Lung (tissue), 12 donors: ENCODE results near the gene NTF3. TPM values are rescaled to one million over a fixed set of nuclear protein-coding genes. Genes with fewer than 3 reads are reported as not detected.

ENCODE experiments used
- ATAC-seq: fragments of 200-7000 bp; cut with Tn5 transposase; one replicate; pipeline ENCODE4 v1.9.1; 2020; ENCODE audit warnings: moderate number of reproducible peaks; ENCODE audit not compliant: insufficient read depth, low FRiP score
- DNase-seq, 3 donors: peaks; one replicate each; pipeline ENCODE4 v3.0.0-alpha.2; 2013 to 2017
- H3K27ac ChIP-seq, 2 donors: one replicate each; pipeline ENCODE4 v1.5.1; 2013; ENCODE audit warnings: mild to moderate bottlenecking in 2 of 2, moderate library complexity in 2 of 2, control low read depth in 1 of 2, inconsistent platforms in 1 of 2, low read depth in 1 of 2, low read length in 1 of 2
- H3K27me3 ChIP-seq, 3 donors: one replicate each; pipeline ENCODE4 v1.5.1; 2013; ENCODE audit warnings: low read length in 2 of 3; ENCODE audit not compliant: control insufficient read depth in 3 of 3, insufficient read depth in 3 of 3
- H3K36me3 ChIP-seq, 4 donors: one replicate each; pipeline ENCODE4 v1.5.1; 2013; ENCODE audit warnings: low read length in 4 of 4, mild to moderate bottlenecking in 1 of 4, moderate library complexity in 1 of 4; ENCODE audit not compliant: control insufficient read depth in 4 of 4, insufficient read depth in 4 of 4
- H3K4me1 ChIP-seq, 5 donors: one replicate each; pipeline ENCODE4 v1.5.1; 2013; ENCODE audit warnings: low read length in 5 of 5, mild to moderate bottlenecking in 2 of 5, moderate library complexity in 1 of 5; ENCODE audit not compliant: control insufficient read depth in 5 of 5, insufficient read depth in 5 of 5
- H3K4me3 ChIP-seq: one replicate; pipeline ENCODE4 v1.5.1; 2013; ENCODE audit warnings: mild to moderate bottlenecking, control low read depth, moderate library complexity
- H3K9ac ChIP-seq, 2 donors: one replicate each; pipeline ENCODE4 v1.5.1; 2013; ENCODE audit warnings: low read length in 2 of 2, control low read depth in 1 of 2; ENCODE audit not compliant: insufficient read depth in 1 of 2
- H3K9me3 ChIP-seq, 4 donors: one replicate each; pipeline ENCODE4 v1.5.1; 2013; ENCODE audit warnings: low read length in 3 of 4, mild to moderate bottlenecking in 1 of 4, moderate library complexity in 1 of 4; ENCODE audit not compliant: control insufficient read depth in 4 of 4, insufficient read depth in 3 of 4
- WGBS, 2 donors: extraction: QIAGEN DNeasy Blood & Tissue Kit; methylation state at CpG; one replicate each; pipeline ENCODE4 v1.1.7; 2013; 5-methylcytosine and 5-hydroxymethylcytosine counted together
- polyA plus RNA-seq, 2 donors: library from polyadenylated mRNA; stranded (reverse); fragments of 200-250 nt; gene quantifications; one replicate each; pipeline ENCODE4 v1.2.1, GENCODE V29; 2013
- total RNA-seq, 2 donors: library from RNA; depleted of rRNA in 1 of 2; stranded (reverse); fragments of >200 nt in 1 of 2; gene quantifications; one replicate each; pipeline ENCODE4 v1.2.1, GENCODE V29; 2014 to 2021
- TF ChIP-seq, protein P1 (sequence below): IDR thresholded peaks from 2 replicates; pipeline ENCODE4 v1.5.1; 2012; ENCODE audit warnings: mild to moderate bottlenecking; ENCODE audit errors: control extremely low read depth, extremely low read depth
- donor health status: control.
- donor health status: control.
- donor health status: Bipolar disorder and iron deficiency.
- donor health status: healthy.
- donor health status: DM: yes; HTN: yes; CAD: no.

The NTF3 gene
- total and polyA plus RNA-seq, 4 donors, result 0.84 to 2.7 (median 1.0) TPM

DNA sequence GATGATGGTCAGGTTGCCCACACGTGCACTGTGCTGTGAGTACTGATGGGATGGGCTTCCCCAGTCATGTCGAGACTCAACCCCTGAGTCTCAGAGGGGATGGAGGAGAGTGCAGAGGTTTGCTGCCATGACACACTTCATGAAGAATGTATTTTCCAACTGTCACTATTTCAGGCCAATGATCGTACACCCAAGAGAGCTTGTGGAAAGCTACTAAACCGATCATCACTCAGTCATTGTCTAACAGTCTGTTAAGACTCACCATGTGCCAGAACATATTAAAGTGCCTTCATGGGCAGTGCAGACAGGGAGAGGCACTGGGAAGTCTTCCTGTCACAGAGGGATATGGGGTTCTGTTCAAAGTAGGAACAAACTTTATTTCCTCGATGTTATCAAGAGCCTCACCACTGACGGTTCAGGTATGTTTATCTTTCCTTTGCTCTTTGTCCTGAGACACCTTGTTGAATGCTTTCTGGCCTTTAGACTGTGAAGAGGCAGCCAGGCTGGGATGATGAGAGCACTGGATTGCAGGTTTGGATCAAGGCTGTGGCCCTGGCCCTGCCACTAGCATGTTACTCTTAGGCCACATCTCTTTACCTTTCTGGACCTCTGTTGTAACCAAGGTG, 41.6 kb upstream of the NTF3 start:
- TF ChIP-seq, protein P1, sequence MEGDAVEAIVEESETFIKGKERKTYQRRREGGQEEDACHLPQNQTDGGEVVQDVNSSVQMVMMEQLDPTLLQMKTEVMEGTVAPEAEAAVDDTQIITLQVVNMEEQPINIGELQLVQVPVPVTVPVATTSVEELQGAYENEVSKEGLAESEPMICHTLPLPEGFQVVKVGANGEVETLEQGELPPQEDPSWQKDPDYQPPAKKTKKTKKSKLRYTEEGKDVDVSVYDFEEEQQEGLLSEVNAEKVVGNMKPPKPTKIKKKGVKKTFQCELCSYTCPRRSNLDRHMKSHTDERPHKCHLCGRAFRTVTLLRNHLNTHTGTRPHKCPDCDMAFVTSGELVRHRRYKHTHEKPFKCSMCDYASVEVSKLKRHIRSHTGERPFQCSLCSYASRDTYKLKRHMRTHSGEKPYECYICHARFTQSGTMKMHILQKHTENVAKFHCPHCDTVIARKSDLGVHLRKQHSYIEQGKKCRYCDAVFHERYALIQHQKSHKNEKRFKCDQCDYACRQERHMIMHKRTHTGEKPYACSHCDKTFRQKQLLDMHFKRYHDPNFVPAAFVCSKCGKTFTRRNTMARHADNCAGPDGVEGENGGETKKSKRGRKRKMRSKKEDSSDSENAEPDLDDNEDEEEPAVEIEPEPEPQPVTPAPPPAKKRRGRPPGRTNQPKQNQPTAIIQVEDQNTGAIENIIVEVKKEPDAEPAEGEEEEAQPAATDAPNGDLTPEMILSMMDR, result no peak
- H3K36me3 ChIP-seq, result no peaks in the 10 kb centered on the region
- ATAC-seq (no peak), DNase-seq (no peak)
- no peaks in the 10 kb centered on the region for H3K9me3 ChIP-seq
- H3K27ac ChIP-seq, result no peak overlapping the region
- H3K4me3 ChIP-seq, result no peak overlapping the region
- no peaks in the 10 kb centered on the region for H3K4me1 ChIP-seq
- WGBS, 2 donors, result 85 to 90% methylated on average over 6 of the region's 6 CpGs
- no peak overlapping the region for H3K9ac ChIP-seq
- H3K27me3 ChIP-seq, result peaks cover 0 to 3% (median 0%) of the 10 kb centered on the region in 3 donors

DNA sequence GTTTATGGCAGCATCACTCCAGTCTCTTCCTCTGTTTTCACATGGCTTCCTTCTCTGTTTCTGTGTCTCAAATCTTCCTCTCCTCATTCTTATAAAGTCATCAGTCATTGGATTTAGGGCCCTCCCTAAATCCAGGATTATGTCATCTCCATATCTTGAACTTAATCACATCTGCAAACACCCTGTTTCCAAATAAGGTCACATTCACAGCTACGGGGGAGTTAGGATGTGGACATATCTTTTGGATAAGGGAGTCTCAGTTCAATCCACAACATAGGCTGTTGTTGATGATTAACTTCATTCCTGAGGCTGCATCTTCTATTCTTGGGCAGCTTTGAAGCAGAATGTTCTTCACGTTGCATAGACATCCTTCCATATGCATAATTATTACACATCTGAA, 40.3 kb upstream of the NTF3 start:
- Histone ChIP-seq H3K27ac (no peak overlapping the region), H3K9ac (no peak overlapping the region), H3K4me3 (no peak overlapping the region), H3K9me3 (no peaks in the 10 kb centered on the region), H3K36me3 (no peaks in the 10 kb centered on the region), H3K27me3 (peaks cover 0 to 3% (median 0%) of the 10 kb centered on the region in 3 donors), H3K4me1 (peaks cover 0 to 7% (median 2%) of the 10 kb centered on the region in 5 donors)
- no peak for ATAC-seq
- 69 to 71% methylated on average over 2 of the region's 2 CpGs for WGBS, 2 donors
- DNase-seq, result no peak
- TF ChIP-seq, protein P1, result no peak

DNA sequence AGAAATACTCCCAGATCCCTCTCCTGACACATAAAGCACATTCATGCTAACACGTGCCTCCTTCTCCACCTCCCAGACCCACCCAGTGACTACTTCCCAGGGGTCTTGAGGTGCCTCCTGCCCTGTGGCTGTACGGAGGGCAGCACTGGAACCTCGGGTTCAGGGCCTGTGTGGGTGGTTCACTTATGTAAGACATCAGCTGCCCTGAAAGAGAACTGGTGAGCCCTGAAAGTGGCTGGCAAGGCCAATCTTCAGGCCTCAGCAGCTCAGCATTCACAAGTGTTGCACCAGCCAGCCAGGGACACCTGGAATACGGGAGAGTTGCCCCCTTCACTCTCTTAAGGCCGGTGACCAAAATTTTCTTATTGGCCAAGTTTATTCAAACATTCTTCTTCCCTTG, 38.9 kb upstream of the NTF3 start:
- no peaks in the 10 kb centered on the region for H3K9me3 ChIP-seq
- TF ChIP-seq, protein P1, result no peak
- H3K36me3 ChIP-seq, result no peaks in the 10 kb centered on the region
- no peak overlapping the region for H3K4me3 ChIP-seq
- no peak overlapping the region for H3K9ac ChIP-seq
- peaks cover 0 to 3% (median 0%) of the 10 kb centered on the region in 3 donors for H3K27me3 ChIP-seq
- ATAC-seq (no peak), DNase-seq (no peak)
- no peak overlapping the region for H3K27ac ChIP-seq
- peaks cover 0 to 7% (median 2%) of the 10 kb centered on the region in 5 donors for H3K4me1 ChIP-seq
- whole genome bisulfite sequencing, 2 donors, result 83 to 87% methylated on average over 5 of the region's 5 CpGs
